ENCODE data around the gene YWHAH. TPM values are rescaled to one million over a fixed set of nuclear protein-coding genes. Genes with fewer than 3 reads are reported as not detected.
A peak's percentile ranks its signal among the peaks of the same experiment; 100 is the strongest.

YWHAH gene
- total RNA-seq, 8 experiments from 2014 or later, result 49.9 to 226 (median 106) TPM

- no peak overlapping the region for H3K4me3 ChIP-seq
- in situ Hi-C loops (cut with MboI; ENCODE audit: low pct_unique_long_range_greater_than_20kb in 2 of 9, low sequenced_read_pairs in 9 of 9, unreplicated experiment in 9 of 9), result loop anchor here in 2 of 9 experiments (25.0 kb wide), 1 partner anchor 296 kb away; the partner anchor contains the start of gene PISD (in 2 of the 2)
- no peak overlapping the region for H3K27ac ChIP-seq
- H3K4me1 ChIP-seq (replicated peaks in 1 of 2), result peaks cover 0 to 8% of the 10 kb centered on the region in 2 donors
- no peak for ATAC-seq (replicated peaks in 6 of 8)
- WGBS, 10 experiments, result 80 to 100% (median 89%) methylated on average over 1 to 5 of the region's 9 CpGs; no CpG with 5 or more reads in 2 of the 10 experiments
These were observed 13.7 kb downstream of the YWHAH start for GRCh38 chr22:31957970-31958594.

GRCh38 chr22:31958625-31959239 lies 14.4 kb downstream of the YWHAH start:
- 79 to 100% (median 92%) methylated on average over 2 to 11 of the region's 12 CpGs; no CpG with 5 or more reads in 1 of the 10 experiments for WGBS, 10 experiments
- in situ Hi-C loops (cut with MboI; ENCODE audit: low pct_unique_long_range_greater_than_20kb in 2 of 9, low sequenced_read_pairs in 9 of 9, unreplicated experiment in 9 of 9), result loop anchor here in 2 of 9 experiments (25.0 kb wide), 1 partner anchor 296 kb away; the partner anchor contains the start of gene PISD (in 2 of the 2)
- H3K4me1 ChIP-seq (replicated peaks in 1 of 2), result peaks cover 2% of the 10 kb centered on the region in 2 donors
- H3K27ac ChIP-seq, result no peak overlapping the region
- H3K4me3 ChIP-seq, result no peak overlapping the region
- no peak for ATAC-seq (replicated peaks in 6 of 8)

- Histone ChIP-seq H3K27ac (no peak overlapping the region), H3K4me3 (no peak overlapping the region), H3K4me1 (replicated peaks in 1 of 2) (peaks cover 8 to 13% of the 10 kb centered on the region in 2 donors)
- WGBS, 10 experiments, result 33 to 89% (median 67%) methylated on average over 1 to 3 of the region's 5 CpGs; no CpG with 5 or more reads in 5 of the 10 experiments
- no peak for ATAC-seq (replicated peaks in 6 of 8)
- in situ Hi-C loops (cut with MboI; ENCODE audit: low pct_unique_long_range_greater_than_20kb in 2 of 9, low sequenced_read_pairs in 9 of 9, unreplicated experiment in 9 of 9), result loop anchor here in 2 of 9 experiments (25.0 kb wide), 1 partner anchor 298 kb away; the partner anchor contains the start of gene PISD (in 2 of the 2)
These were observed 16.4 kb downstream of the YWHAH start for GRCh38 chr22:31960767-31961166.

GRCh38 chr22:31962387-31963125 lies 18.2 kb downstream of the YWHAH start:
- in situ Hi-C loops (cut with MboI; ENCODE audit: low pct_unique_long_range_greater_than_20kb in 2 of 9, low sequenced_read_pairs in 9 of 9, unreplicated experiment in 9 of 9), result loop anchor here in 2 of 9 experiments (25.0 kb wide), 1 partner anchor 300 kb away; the partner anchor contains the start of gene PISD (in 2 of the 2)
- Histone ChIP-seq H3K4me3 (no peak overlapping the region), H3K4me1 (replicated peaks in 1 of 2) (peaks cover 8 to 13% of the 10 kb centered on the region in 2 donors), H3K27ac (no peak overlapping the region)
- peak in 2 of 8 experiments; percentile 27 to 48 for ATAC-seq (replicated peaks in 6 of 8)
- 44 to 100% (median 85%) methylated on average over 1 to 10 of the region's 12 CpGs; no CpG with 5 or more reads in 1 of the 10 experiments for WGBS, 10 experiments

GRCh38 chr22:31968022-31968421 lies 23.7 kb downstream of the YWHAH start:
- Histone ChIP-seq H3K4me3 (no peak overlapping the region), H3K27ac (no peak overlapping the region), H3K4me1 (replicated peaks in 1 of 2) (peaks cover 8 to 13% of the 10 kb centered on the region in 2 donors)
- WGBS, 10 experiments, result 67 to 100% (median 93%) methylated on average over 1 to 4 of the region's 9 CpGs; no CpG with 5 or more reads in 6 of the 10 experiments
- no peak for ATAC-seq (replicated peaks in 6 of 8)
- in situ Hi-C loops (cut with MboI; ENCODE audit: low pct_unique_long_range_greater_than_20kb in 2 of 9, low sequenced_read_pairs in 9 of 9, unreplicated experiment in 9 of 9), result loop anchor here in 2 of 9 experiments (25.0 kb wide), 1 partner anchor 306 kb away; the partner anchor contains the start of gene PISD (in 2 of the 2)

- 7 to 84% (median 32%) methylated on average over 2 to 7 of the region's 19 CpGs; no CpG with 5 or more reads in 4 of the 10 experiments for WGBS, 10 experiments
- in situ Hi-C loops (cut with MboI; ENCODE audit: low pct_unique_long_range_greater_than_20kb in 2 of 9, low sequenced_read_pairs in 9 of 9, unreplicated experiment in 9 of 9), result loop anchor here in 2 of 9 experiments (10.0 to 25.0 kb wide), 2 partner anchors 295 to 308 kb away; partner anchors contain the start of gene PISD (in 2 of the 2)
- ATAC-seq (replicated peaks in 6 of 8), result peak; percentile 72 to 85 (median 78)
- Histone ChIP-seq H3K27ac (no peak overlapping the region), H3K4me3 (peak overlapping the region; percentile 31 to 48 (median 37)), H3K4me1 (replicated peaks in 1 of 2) (no peaks in the 10 kb centered on the region)
These were observed 25.6 kb downstream of the YWHAH start for GRCh38 chr22:31969789-31970489.

GRCh38 chr22:31970490-31971444 lies 26.4 kb downstream of the YWHAH start:
- no peaks in the 10 kb centered on the region for H3K4me1 ChIP-seq (replicated peaks in 1 of 2)
- peak overlapping the region; percentile 31 to 48 (median 37) for H3K4me3 ChIP-seq
- H3K27ac ChIP-seq, result no peak overlapping the region
- 9 to 87% (median 62%) methylated on average over 1 to 18 of the region's 55 CpGs for WGBS, 10 experiments
- peak; percentile 85 to 94 (median 88) for ATAC-seq (replicated peaks in 6 of 8)
- in situ Hi-C loops (cut with MboI; ENCODE audit: low pct_unique_long_range_greater_than_20kb in 2 of 9, low sequenced_read_pairs in 9 of 9, unreplicated experiment in 9 of 9), result loop anchor here in 2 of 9 experiments (10.0 to 25.0 kb wide), 2 partner anchors 294 to 308 kb away; partner anchors contain the start of gene PISD (in 2 of the 2)

- in situ Hi-C loops (cut with MboI; ENCODE audit: low pct_unique_long_range_greater_than_20kb in 2 of 9, low sequenced_read_pairs in 9 of 9, unreplicated experiment in 9 of 9), result loop anchor here in 2 of 9 experiments (10.0 to 25.0 kb wide), 2 partner anchors 293 to 310 kb away; partner anchors contain the start of gene PISD (in 2 of the 2)
- Histone ChIP-seq H3K27ac (no peak overlapping the region), H3K4me3 (no peak overlapping the region), H3K4me1 (replicated peaks in 1 of 2) (peaks cover 0 to 4% of the 10 kb centered on the region in 2 donors)
- no peak for ATAC-seq (replicated peaks in 6 of 8)
- WGBS, 10 experiments, result 75 to 88% methylated on average over 5 to 6 of the region's 14 CpGs; no CpG with 5 or more reads in 8 of the 10 experiments
These were observed 27.8 kb downstream of the YWHAH start for GRCh38 chr22:31972180-31972579.

GRCh38 chr22:31973739-31974138 lies 29.4 kb downstream of the YWHAH start:
- in situ Hi-C loops (cut with MboI; ENCODE audit: low pct_unique_long_range_greater_than_20kb in 2 of 9, low sequenced_read_pairs in 9 of 9, unreplicated experiment in 9 of 9), result loop anchor here in 2 of 9 experiments (10.0 to 25.0 kb wide), 2 partner anchors 291 to 311 kb away; partner anchors contain the start of gene PISD (in 2 of the 2)
- H3K4me1 ChIP-seq (replicated peaks in 1 of 2), result peaks cover 2 to 16% of the 10 kb centered on the region in 2 donors
- H3K4me3 ChIP-seq, result no peak overlapping the region
- H3K27ac ChIP-seq, result no peak overlapping the region
- WGBS, 10 experiments, result 17 to 100% (median 68%) methylated on average over 1 to 3 of the region's 5 CpGs; no CpG with 5 or more reads in 5 of the 10 experiments
- no peak for ATAC-seq (replicated peaks in 6 of 8)

- Histone ChIP-seq H3K4me1 (replicated peaks in 1 of 2) (peaks cover 2 to 16% of the 10 kb centered on the region in 2 donors), H3K4me3 (no peak overlapping the region), H3K27ac (no peak overlapping the region)
- ATAC-seq (replicated peaks in 6 of 8), result peak; percentile 93 to 99 (median 94)
- in situ Hi-C loops (cut with MboI; ENCODE audit: low pct_unique_long_range_greater_than_20kb in 2 of 9, low sequenced_read_pairs in 9 of 9, unreplicated experiment in 9 of 9), result loop anchor here in 3 of 9 experiments (5.0 to 25.0 kb wide), 5 partner anchors 105 to 485 kb away; partner anchors contain the start of genes BPIFC (in 1 of the 3) and FBXO7 (in 1 of the 3)
- WGBS, 10 experiments, result 0 to 22% (median 6%) methylated on average over 1 to 6 of the region's 9 CpGs; no CpG with 5 or more reads in 4 of the 10 experiments
These were observed 33.0 kb downstream of the YWHAH start for GRCh38 chr22:31977141-31977841.

Measured in motor neuron (in vitro differentiated cells).